Activated CD4-positive, alpha-beta T cell treated with anti-CD3 and anti-CD28 coated beads, Interleukin-2, amount 10 ng/mL, durations not matched to agents 24 days and 14 days (primary cell): ENCODE results near the gene HLA-DMB. TPM values are rescaled to one million over a fixed set of nuclear protein-coding genes. Genes with fewer than 3 reads are reported as not detected.

Experiments used
- DNase-seq: peaks from one replicate; pipeline ENCODE4 v3.0.0; 2022
- H3K27ac Mint-ChIP-seq: one replicate; pipeline ENCODE4 v1.8.0; 2022; ENCODE audit warnings: mild to moderate bottlenecking, mixed read lengths
- H3K27me3 Mint-ChIP-seq: one replicate; pipeline ENCODE4 v1.8.0; 2022; ENCODE audit warnings: mixed read lengths
- H3K36me3 Mint-ChIP-seq: one replicate; pipeline ENCODE4 v1.8.0; 2022; ENCODE audit warnings: low read depth, mild to moderate bottlenecking, mixed read lengths
- H3K4me1 Mint-ChIP-seq: one replicate; pipeline ENCODE4 v1.8.0; 2021; ENCODE audit warnings: mixed read lengths
- H3K4me3 Mint-ChIP-seq: one replicate; pipeline ENCODE4 v1.8.0; 2022; ENCODE audit warnings: mild to moderate bottlenecking, moderate library complexity, mixed read lengths
- H3K9me3 Mint-ChIP-seq: one replicate; pipeline ENCODE4 v1.8.0; 2021; ENCODE audit warnings: mixed read lengths
- intact Hi-C: fragments of 100-400 bp; cut with micrococcal nuclease; formaldehyde crosslinking; loops from one replicate; pipeline ENCODE4 v1.15.1; 2023
- total RNA-seq: library from RNA; stranded (reverse); gene quantifications from 2 replicates; pipeline ENCODE4 v1.2.3, GENCODE V29; 2022

HLA-DMB gene
- total RNA-seq, 1 donor from 2014 or later = 0.75 TPM

DNA sequence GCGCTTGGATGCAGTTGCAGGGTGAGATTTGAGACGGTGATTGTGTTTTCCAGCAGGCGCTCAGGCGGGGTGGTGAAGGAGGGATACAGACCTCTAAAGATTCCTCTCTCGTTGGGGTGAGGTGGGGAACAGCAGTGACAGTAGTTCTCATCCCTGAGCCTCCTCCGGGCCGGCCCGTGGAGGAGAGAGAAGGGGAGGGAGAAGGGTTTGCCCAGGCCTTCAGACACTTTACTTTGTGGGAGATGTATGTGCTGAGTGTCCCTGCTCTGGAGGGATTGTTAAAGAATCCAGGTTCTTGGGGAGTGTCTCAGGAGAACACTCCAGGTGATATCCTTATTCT is 45.9 kb downstream of the HLA-DMB start:
- intact Hi-C loops = no loop called here
- Mint-ChIP-seq H3K9me3 (no peaks in the 10 kb centered on the region), H3K27ac (peak overlapping the region; percentile 92), H3K4me3 (peak overlapping the region; percentile 99), H3K4me1 (peaks cover 37% of the 10 kb centered on the region), H3K36me3 (peaks cover 4% of the 10 kb centered on the region), H3K27me3 (peaks cover 2% of the 10 kb centered on the region)
- no peak for DNase-seq

- H3K27me3 Mint-ChIP-seq = peaks cover 2% of the 10 kb centered on the region
- peak overlapping the region; percentile 92 for H3K27ac Mint-ChIP-seq
- peak; percentile 99 for DNase-seq
- peaks cover 37% of the 10 kb centered on the region for H3K4me1 Mint-ChIP-seq
- H3K36me3 Mint-ChIP-seq = peaks cover 4% of the 10 kb centered on the region
- H3K4me3 Mint-ChIP-seq = peak overlapping the region; percentile 99
- no peaks in the 10 kb centered on the region for H3K9me3 Mint-ChIP-seq
- intact Hi-C loops = loop anchor here (1.0 kb wide), 3 partner anchors 47 to 74 kb away; partner anchors contain the start of genes BRD2, HLA-DMA and HLA-DMB
Measured at GRCh38 chr6:32894085-32895005, 46.5 kb downstream of the HLA-DMB start.

- Mint-ChIP-seq H3K4me3 (no peak overlapping the region), H3K36me3 (no peaks in the 10 kb centered on the region), H3K9me3 (no peaks in the 10 kb centered on the region), H3K4me1 (peaks cover 21% of the 10 kb centered on the region), H3K27ac (no peak overlapping the region), H3K27me3 (peaks cover 7% of the 10 kb centered on the region)
- no peak for DNase-seq
- intact Hi-C loops = no loop called here
Measured at GRCh38 chr6:32890831-32891230, 50.0 kb downstream of the HLA-DMB start.

DNA sequence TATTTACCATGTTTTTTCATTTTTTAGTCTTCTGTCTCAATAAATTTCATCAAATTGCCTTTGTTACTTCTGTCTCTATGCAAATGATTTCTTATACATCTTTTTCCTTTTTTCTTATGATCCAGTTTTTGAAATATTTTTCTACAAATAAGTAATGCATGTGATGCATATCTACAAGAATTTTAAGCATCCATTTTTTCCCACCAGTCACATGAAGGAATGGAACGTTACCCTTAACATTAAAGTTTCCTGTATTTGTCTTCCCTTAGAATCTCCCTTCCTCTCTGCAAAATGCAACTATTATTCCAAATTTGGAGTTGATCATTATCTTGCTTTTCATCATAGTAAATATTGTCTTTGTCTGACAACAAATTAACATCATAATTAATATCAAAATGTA is 51.3 kb downstream of the HLA-DMB start:
- peaks cover 7% of the 10 kb centered on the region for H3K27me3 Mint-ChIP-seq
- intact Hi-C loops = loop anchor here (5.0 kb wide), 2 partner anchors 43 to 188 kb away; partner anchors contain the start of gene HLA-DPB1
- H3K36me3 Mint-ChIP-seq = no peaks in the 10 kb centered on the region
- H3K27ac Mint-ChIP-seq = no peak overlapping the region
- no peak overlapping the region for H3K4me3 Mint-ChIP-seq
- H3K9me3 Mint-ChIP-seq = no peaks in the 10 kb centered on the region
- no peak for DNase-seq
- H3K4me1 Mint-ChIP-seq = peaks cover 10% of the 10 kb centered on the region

- Mint-ChIP-seq H3K4me3 (no peak overlapping the region), H3K27me3 (peaks cover 7% of the 10 kb centered on the region), H3K27ac (no peak overlapping the region), H3K4me1 (peaks cover 7% of the 10 kb centered on the region), H3K36me3 (no peaks in the 10 kb centered on the region), H3K9me3 (no peaks in the 10 kb centered on the region)
- intact Hi-C loops = loop anchor here (5.0 kb wide), 2 partner anchors 44 to 189 kb away; partner anchors contain the start of gene HLA-DPB1
- no peak for DNase-seq
Measured at GRCh38 chr6:32888576-32888975, 52.3 kb downstream of the HLA-DMB start.

GRCh38 chr6:32887616-32888015 is 53.2 kb downstream of the HLA-DMB start:
- Mint-ChIP-seq H3K27ac (no peak overlapping the region), H3K9me3 (no peaks in the 10 kb centered on the region), H3K27me3 (peaks cover 7% of the 10 kb centered on the region), H3K4me3 (no peak overlapping the region), H3K4me1 (peaks cover 3% of the 10 kb centered on the region), H3K36me3 (no peaks in the 10 kb centered on the region)
- no peak for DNase-seq
- intact Hi-C loops = loop anchor here (5.0 kb wide), 2 partner anchors 45 to 190 kb away; partner anchors contain the start of gene HLA-DPB1

DNA sequence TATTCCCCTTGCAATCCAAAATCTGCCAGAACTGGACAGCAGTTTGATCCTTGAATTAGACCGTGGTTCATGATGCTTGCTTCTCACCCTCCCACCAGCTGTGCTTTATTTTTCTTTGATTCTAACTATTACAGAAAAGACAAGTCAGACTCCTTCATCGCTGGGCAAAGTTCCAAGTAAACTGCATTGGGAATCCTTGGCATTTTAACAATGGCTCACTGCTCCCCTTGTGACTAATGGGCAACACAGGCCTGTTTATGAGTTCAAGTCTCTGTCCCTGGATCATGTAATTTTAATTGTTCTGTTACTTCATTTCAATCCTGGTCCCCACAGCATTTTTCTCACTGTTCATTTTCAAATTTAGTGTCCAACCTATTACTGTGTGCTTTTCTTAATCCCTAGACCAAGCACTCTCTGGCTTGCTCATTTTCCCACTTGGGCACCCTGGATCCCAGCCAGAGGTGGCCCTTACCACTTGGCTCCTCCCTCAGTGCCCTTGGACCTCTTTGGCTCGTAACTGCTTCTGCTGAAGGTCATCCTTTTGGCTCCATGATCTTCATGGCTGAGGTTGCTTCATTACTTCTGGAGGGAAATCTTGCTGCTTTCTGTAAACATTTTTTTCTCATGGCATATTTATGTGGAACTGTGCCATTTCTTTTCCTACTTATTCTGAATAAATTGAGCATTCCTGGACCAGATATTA is 54.0 kb downstream of the HLA-DMB start:
- Mint-ChIP-seq H3K4me1 (peaks cover 6% of the 10 kb centered on the region), H3K27ac (no peak overlapping the region)
- intact Hi-C loops = loop anchor here (5.0 kb wide), 2 partner anchors 45 to 190 kb away; partner anchors contain the start of gene HLA-DPB1

GRCh38 chr6:32885698-32886286 is 55.0 kb downstream of the HLA-DMB start:
- Mint-ChIP-seq H3K27ac (no peak overlapping the region), H3K4me1 (peaks cover 6% of the 10 kb centered on the region), H3K9me3 (no peaks in the 10 kb centered on the region), H3K36me3 (peaks cover 1% of the 10 kb centered on the region), H3K27me3 (peaks cover 5% of the 10 kb centered on the region), H3K4me3 (no peak overlapping the region)
- intact Hi-C loops = loop anchor here (1.0 to 5.0 kb wide), 4 partner anchors 47 to 192 kb away; partner anchors contain the start of genes HLA-DMA and HLA-DPB1
- no peak for DNase-seq

More for the DNA sequence above, 54.0 kb downstream of the HLA-DMB start:
- no peak for DNase-seq
- Mint-ChIP-seq H3K36me3 (no peaks in the 10 kb centered on the region), H3K27me3 (peaks cover 7% of the 10 kb centered on the region), H3K9me3 (no peaks in the 10 kb centered on the region), H3K4me3 (no peak overlapping the region)

Other genes with a start within 250 kb of the HLA-DMB start
- 0.45 and 0.65 TPM in 2 replicates for gene HLA-DQA2, start 199.6 kb downstream of the HLA-DMB start, total RNA-seq
- 0.28 and 0.72 TPM in 2 replicates for gene HLA-DQB2, start 177.5 kb downstream of the HLA-DMB start, total RNA-seq
- 2.8 and 4.2 TPM in 2 replicates for gene HLA-DOB, start 124.0 kb downstream of the HLA-DMB start, total RNA-seq
- gene TAP2, start 102.3 kb downstream of the HLA-DMB start, total RNA-seq = 152 and 163 TPM in 2 replicates
- gene PSMB8, start 97.0 kb downstream of the HLA-DMB start, total RNA-seq = 342 and 353 TPM in 2 replicates
- 275 and 283 TPM in 2 replicates for gene TAP1, start 87.3 kb downstream of the HLA-DMB start, total RNA-seq
- gene PSMB9, start 86.8 kb downstream of the HLA-DMB start, total RNA-seq = 249 and 257 TPM in 2 replicates
- gene HLA-DMA, start 12.1 kb upstream of the HLA-DMB start, total RNA-seq = 8.1 and 8.7 TPM in 2 replicates
- gene BRD2, start 27.6 kb upstream of the HLA-DMB start, total RNA-seq = 320 TPM in 2 replicates
- gene HLA-DOA, start 68.6 kb upstream of the HLA-DMB start, total RNA-seq = 0.21 and 0.38 TPM in 2 replicates
- gene HLA-DPA1, start 132.6 kb upstream of the HLA-DMB start, total RNA-seq = 38.5 and 42.6 TPM in 2 replicates
- gene HLA-DPB1, start 135.0 kb upstream of the HLA-DMB start, total RNA-seq = 4.7 and 6.2 TPM in 2 replicates